ENCODE measurements around the gene ITGA6. TPM values are rescaled to one million over a fixed set of nuclear protein-coding genes. Genes with fewer than 3 reads are reported as not detected.

ITGA6 gene
- total RNA-seq, 1 experiment from 2014 or later, result 75.9 TPM

DNA sequence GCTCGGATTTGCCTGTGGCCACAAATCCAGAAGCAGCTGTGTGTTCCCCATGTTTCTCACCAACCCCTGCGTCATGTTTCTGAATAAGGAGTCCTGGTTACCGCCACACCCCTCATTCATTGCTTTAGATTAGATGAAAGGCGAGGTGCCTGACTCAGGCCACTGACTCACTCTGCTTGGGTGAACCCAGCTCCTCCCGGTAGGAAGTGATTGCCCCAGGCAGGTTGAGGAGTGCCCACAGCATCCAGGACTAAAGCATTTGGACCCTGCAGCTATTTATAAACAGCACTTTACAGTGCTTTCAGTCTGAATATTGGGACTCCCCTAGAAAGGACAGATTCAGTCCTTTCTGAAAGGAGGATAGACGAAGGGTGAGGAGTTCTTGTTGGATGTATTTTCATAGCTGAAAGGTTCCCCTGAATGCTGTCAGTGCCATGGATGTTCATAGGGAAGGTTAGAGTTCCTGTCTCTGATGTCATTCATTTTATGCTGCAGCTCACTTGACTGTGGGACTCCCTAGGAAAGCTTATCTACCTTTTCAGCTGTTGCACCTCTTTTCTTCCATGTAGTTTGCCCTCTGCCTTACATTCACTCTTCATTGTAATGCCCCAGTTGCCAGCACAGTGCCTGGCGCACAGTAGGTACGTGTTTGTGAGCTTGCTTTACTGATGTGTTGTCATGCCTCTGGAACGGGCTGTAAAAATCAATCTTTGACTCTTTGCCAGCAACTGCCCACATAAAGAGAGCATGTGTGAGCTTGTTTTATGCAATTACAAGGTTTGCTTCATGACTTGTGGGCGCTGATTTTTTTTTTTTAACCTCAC, 14.9 kb downstream of the ITGA6 start:
- in situ Hi-C loops (cut with HindIII; ENCODE audit: low pct_unique_long_range_greater_than_20kb, low sequenced_read_pairs), result no loop called here
- Histone ChIP-seq H3K36me3 (ENCODE audit: control insufficient read depth, insufficient read depth, low read length) (no peaks in the 10 kb centered on the region), H3K27me3 (ENCODE audit: control insufficient read depth, insufficient read depth, low read length) (no peaks in the 10 kb centered on the region), H3K4me1 (ENCODE audit: control insufficient read depth, insufficient read depth, low read length) (peaks cover 60% of the 10 kb centered on the region), H3K9me3 (ENCODE audit: control insufficient read depth, insufficient read depth, low read depth, low read length) (no peaks in the 10 kb centered on the region), H3K4me3 (ENCODE audit: low read depth in 2 of 2, low read length in 2 of 2) (peak overlapping the region in 1 of 2 experiments; percentile 43; a peak in 2 of 4 replicates), H3K27ac (ENCODE audit: low read length) (peak overlapping the region; percentile 51)
- ChIA-PET POLR2A (interaction anchor here (0.6 to 1.2 kb wide), 5 partner anchors 10 to 269 kb away, joined by 3 to 9 read pairs (median 4); no protein-coding TSS in a partner anchor), CTCF (interaction anchor here (0.5 to 1.1 kb wide), 4 partner anchors 19 to 262 kb away, joined by 3 to 10 read pairs (median 5); no protein-coding TSS in a partner anchor)
- DNase-seq (ENCODE audit: low read depth, low spot score) (peak; percentile 94), ATAC-seq (peak; percentile 95)
- TF ChIP-seq SIN3A (IDR thresholded peaks at IDR 0.05; ENCODE audit: borderline replicate concordance, insufficient read depth, low read depth, low read length) (0 out of 2 replicates have a peak, but pooled peaks have one; percentile 31), POLR2AphosphoS5 (IDR thresholded peaks at IDR 0.05; ENCODE audit: low read depth, low read length) (no peak; the same call in 1 of the 2 replicates), TCF7L2 (IDR thresholded peaks at IDR 0.05; ENCODE audit: low read depth, low read length) (peak; percentile 90)
- TF ChIP-seq, protein P1, sequence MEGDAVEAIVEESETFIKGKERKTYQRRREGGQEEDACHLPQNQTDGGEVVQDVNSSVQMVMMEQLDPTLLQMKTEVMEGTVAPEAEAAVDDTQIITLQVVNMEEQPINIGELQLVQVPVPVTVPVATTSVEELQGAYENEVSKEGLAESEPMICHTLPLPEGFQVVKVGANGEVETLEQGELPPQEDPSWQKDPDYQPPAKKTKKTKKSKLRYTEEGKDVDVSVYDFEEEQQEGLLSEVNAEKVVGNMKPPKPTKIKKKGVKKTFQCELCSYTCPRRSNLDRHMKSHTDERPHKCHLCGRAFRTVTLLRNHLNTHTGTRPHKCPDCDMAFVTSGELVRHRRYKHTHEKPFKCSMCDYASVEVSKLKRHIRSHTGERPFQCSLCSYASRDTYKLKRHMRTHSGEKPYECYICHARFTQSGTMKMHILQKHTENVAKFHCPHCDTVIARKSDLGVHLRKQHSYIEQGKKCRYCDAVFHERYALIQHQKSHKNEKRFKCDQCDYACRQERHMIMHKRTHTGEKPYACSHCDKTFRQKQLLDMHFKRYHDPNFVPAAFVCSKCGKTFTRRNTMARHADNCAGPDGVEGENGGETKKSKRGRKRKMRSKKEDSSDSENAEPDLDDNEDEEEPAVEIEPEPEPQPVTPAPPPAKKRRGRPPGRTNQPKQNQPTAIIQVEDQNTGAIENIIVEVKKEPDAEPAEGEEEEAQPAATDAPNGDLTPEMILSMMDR (IDR thresholded peaks at IDR 0.05), result no peak
- intact Hi-C loops (cut with micrococcal nuclease; ENCODE audit: unreplicated experiment), result no loop called here
- no TSS peak for BruUV-seq (replicated peaks)

DNA sequence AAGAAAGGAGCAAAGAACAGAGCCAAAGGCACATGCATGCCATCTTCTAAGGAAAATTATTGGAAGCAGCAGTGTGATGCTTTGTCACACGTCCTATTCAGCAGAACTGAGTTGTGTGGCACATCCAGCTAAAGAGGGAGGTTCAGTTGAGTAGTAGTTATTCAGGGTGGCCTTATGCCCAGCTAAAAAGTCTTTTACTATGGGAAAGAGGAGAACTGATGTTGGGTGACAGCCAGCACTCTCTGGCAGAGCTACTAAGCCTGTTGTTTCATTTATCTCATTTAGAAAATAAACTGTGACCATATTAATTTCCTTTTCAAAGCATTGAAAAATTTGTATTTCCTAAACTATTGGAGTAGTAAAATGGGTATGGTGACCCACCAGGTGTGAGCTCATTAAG, 18.5 kb downstream of the ITGA6 start:
- ChIA-PET CTCF (no interaction called here), POLR2A (no interaction called here)
- no peak for ATAC-seq

More for the DNA sequence above, 18.5 kb downstream of the ITGA6 start:
- DNase-seq (ENCODE audit: low read depth, low spot score), result no peak
- Histone ChIP-seq H3K9me3 (ENCODE audit: control insufficient read depth, insufficient read depth, low read depth, low read length) (no peaks in the 10 kb centered on the region), H3K27me3 (ENCODE audit: control insufficient read depth, insufficient read depth, low read length) (no peaks in the 10 kb centered on the region), H3K4me3 (ENCODE audit: low read depth in 2 of 2, low read length in 2 of 2) (no peak overlapping the region), H3K36me3 (ENCODE audit: control insufficient read depth, insufficient read depth, low read length) (no peaks in the 10 kb centered on the region), H3K4me1 (ENCODE audit: control insufficient read depth, insufficient read depth, low read length) (peaks cover 27% of the 10 kb centered on the region), H3K27ac (ENCODE audit: low read length) (no peak overlapping the region)
- in situ Hi-C loops (cut with HindIII; ENCODE audit: low pct_unique_long_range_greater_than_20kb, low sequenced_read_pairs) (no loop called here), intact Hi-C loops (cut with micrococcal nuclease; ENCODE audit: unreplicated experiment) (no loop called here)
- TF ChIP-seq, protein P1 (IDR thresholded peaks at IDR 0.05), result no peak
- TF ChIP-seq TCF7L2 (IDR thresholded peaks at IDR 0.05; ENCODE audit: low read depth, low read length) (no peak), REST (IDR thresholded peaks at IDR 0.05; ENCODE audit: insufficient read depth in 1 of 2, low read depth in 2 of 2, low read length in 1 of 2) (no peak), SIN3A (IDR thresholded peaks at IDR 0.05; ENCODE audit: borderline replicate concordance, insufficient read depth, low read depth, low read length) (no peak), POLR2AphosphoS5 (IDR thresholded peaks at IDR 0.05; ENCODE audit: low read depth, low read length) (no peak)
- no TSS peak for BruUV-seq (replicated peaks)
